ENCODE measurements around the gene FOXO4. TPM values are rescaled to one million over a fixed set of nuclear protein-coding genes. Genes with fewer than 3 reads are reported as not detected.
A peak's percentile ranks its signal among the peaks of the same experiment; 100 is the strongest.

The FOXO4 gene
- total RNA-seq, 4 donors from 2014 or later, result 21.0 to 36.8 (median 28.2) TPM

DNA sequence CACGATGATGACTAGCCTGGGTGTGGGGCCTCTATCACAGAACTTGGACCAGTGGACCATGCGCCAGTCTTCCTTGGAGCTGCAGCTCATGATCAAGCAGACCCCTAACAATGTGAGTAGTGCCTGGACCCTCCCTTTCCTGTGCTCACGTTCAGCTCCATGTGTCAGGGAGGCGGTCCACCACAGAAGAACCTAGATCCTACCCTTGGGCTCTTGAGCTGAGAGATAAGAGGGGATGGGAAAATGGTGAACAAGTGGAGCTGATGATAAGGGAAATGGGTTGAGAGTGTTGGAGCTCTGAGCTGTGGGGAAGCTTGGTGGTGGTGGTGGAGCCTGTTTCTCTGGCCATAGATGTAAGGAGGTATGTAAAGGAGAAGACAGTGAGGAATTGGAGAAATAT, 35.9 kb downstream of the FOXO4 start:
- DNase-seq (ENCODE audit: low spot score in 2 of 2), result no peak

DNA sequence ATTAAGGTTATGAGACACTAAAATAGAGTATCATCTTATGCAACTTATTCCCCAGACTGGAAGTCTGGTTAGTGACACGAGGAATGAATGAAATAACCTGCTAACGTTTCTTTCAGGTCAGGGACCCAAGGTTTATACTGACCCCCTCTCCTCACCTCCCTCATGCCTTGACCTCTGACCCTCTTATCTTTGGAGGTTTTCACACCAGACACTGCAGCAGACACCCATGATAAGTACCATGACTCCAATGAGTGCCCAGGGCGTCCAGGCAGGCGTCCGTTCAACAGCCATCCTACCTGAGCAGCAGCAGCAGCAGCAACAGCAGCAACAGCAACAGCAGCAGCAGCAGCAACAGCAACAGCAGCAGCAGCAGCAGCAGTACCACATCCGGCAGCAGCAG, 44.8 kb downstream of the FOXO4 start:
- no peak for DNase-seq (ENCODE audit: low spot score in 2 of 2)
- peaks cover 9% of the 10 kb centered on the region for H3K4me1 ChIP-seq
- peaks cover 71% of the 10 kb centered on the region for H3K36me3 ChIP-seq
- H3K4me3 ChIP-seq, result no peak overlapping the region
- H3K27me3 ChIP-seq, result no peaks in the 10 kb centered on the region
- TF ChIP-seq POLR2A (IDR thresholded peaks at IDR 0.05) (no peak), EP300 (IDR thresholded peaks at IDR 0.05) (no peak), POLR2AphosphoS5 (IDR thresholded peaks at IDR 0.05) (no peak)
- TF ChIP-seq, protein P1, sequence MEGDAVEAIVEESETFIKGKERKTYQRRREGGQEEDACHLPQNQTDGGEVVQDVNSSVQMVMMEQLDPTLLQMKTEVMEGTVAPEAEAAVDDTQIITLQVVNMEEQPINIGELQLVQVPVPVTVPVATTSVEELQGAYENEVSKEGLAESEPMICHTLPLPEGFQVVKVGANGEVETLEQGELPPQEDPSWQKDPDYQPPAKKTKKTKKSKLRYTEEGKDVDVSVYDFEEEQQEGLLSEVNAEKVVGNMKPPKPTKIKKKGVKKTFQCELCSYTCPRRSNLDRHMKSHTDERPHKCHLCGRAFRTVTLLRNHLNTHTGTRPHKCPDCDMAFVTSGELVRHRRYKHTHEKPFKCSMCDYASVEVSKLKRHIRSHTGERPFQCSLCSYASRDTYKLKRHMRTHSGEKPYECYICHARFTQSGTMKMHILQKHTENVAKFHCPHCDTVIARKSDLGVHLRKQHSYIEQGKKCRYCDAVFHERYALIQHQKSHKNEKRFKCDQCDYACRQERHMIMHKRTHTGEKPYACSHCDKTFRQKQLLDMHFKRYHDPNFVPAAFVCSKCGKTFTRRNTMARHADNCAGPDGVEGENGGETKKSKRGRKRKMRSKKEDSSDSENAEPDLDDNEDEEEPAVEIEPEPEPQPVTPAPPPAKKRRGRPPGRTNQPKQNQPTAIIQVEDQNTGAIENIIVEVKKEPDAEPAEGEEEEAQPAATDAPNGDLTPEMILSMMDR (IDR thresholded peaks at IDR 0.05), result no peak
- no peaks in the 10 kb centered on the region for H3K9me3 ChIP-seq
- WGBS, result 79% methylated on average over 6 of the region's 6 CpGs
- H3K27ac ChIP-seq, result no peak overlapping the region

More for the DNA sequence above, 35.9 kb downstream of the FOXO4 start:
- no peak overlapping the region for H3K4me3 ChIP-seq
- no peaks in the 10 kb centered on the region for H3K27me3 ChIP-seq
- no peak overlapping the region for H3K27ac ChIP-seq
- no peaks in the 10 kb centered on the region for H3K9me3 ChIP-seq
- H3K4me1 ChIP-seq, result no peaks in the 10 kb centered on the region
- TF ChIP-seq, protein P1 (IDR thresholded peaks at IDR 0.05), result no peak
- TF ChIP-seq POLR2AphosphoS5 (IDR thresholded peaks at IDR 0.05), result no peak
- TF ChIP-seq POLR2A (IDR thresholded peaks at IDR 0.05), result no peak
- TF ChIP-seq EP300 (IDR thresholded peaks at IDR 0.05), result no peak
- peaks cover 79% of the 10 kb centered on the region for H3K36me3 ChIP-seq
- 78% methylated on average over 4 of the region's 4 CpGs for WGBS

DNA sequence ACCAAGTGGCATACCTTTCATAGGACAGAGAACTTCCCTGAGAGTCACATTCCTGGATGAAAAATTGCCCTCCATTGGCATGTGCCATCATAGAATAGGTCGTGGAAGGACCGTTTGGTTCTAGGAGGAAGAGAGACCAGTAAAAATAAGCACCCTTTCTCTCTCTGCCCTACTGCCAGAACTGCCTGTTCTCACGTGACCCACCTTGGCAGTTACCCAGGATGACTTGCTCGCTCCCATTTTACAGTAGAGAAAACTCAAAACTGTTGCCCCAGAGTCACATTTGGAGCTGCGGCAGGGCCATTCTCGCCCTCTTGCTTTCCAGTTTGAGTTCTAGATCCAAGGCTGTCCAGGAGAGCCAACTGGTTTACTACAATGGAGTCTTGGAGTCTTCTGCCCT, 47.9 kb downstream of the FOXO4 start:
- no peak overlapping the region for H3K4me3 ChIP-seq
- no peaks in the 10 kb centered on the region for H3K9me3 ChIP-seq
- 59% methylated on average over 6 of the region's 6 CpGs for WGBS
- H3K27ac ChIP-seq, result no peak overlapping the region
- H3K36me3 ChIP-seq, result peaks cover 41% of the 10 kb centered on the region
- H3K4me1 ChIP-seq, result peaks cover 10% of the 10 kb centered on the region
- TF ChIP-seq EP300 (IDR thresholded peaks at IDR 0.05) (no peak), POLR2A (IDR thresholded peaks at IDR 0.05) (no peak), POLR2AphosphoS5 (IDR thresholded peaks at IDR 0.05) (no peak)
- TF ChIP-seq, protein P1 (IDR thresholded peaks at IDR 0.05), result no peak
- DNase-seq (ENCODE audit: low spot score in 2 of 2), result no peak
- H3K27me3 ChIP-seq, result no peaks in the 10 kb centered on the region

DNA sequence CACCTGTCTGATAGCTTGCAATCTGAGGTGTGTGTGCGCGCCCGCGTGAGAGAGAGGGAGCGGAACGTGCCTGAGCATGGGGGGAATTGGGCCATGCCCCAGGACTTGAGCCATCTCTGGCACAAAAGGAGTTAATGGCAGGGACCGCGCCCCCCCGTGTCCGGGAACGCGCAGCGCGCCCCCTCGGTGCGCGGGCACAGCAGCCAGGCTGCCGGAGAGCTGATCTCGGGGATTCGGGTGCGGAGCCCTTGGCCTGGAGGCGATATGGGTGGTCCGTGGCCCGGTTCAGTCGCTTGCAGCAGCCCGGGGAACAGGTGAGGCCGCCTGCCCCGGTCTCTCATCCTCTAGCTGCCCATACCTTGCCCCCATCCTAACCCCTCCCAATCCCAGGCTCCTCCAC, 49.0 kb downstream of the FOXO4 start, which contains the start of gene NLGN3:
NLGN3 (plus strand) TSS at position 191 of the 400 bp plus-strand sequence. CDS start 2,909 bp downstream, outside the sequence.
- Histone ChIP-seq H3K27me3 (no peaks in the 10 kb centered on the region), H3K4me1 (peaks cover 10% of the 10 kb centered on the region), H3K36me3 (peaks cover 31% of the 10 kb centered on the region), H3K4me3 (peak within 1 kb of the TSS; percentile 36), H3K9me3 (no peaks in the 10 kb centered on the region), H3K27ac (no peak within 1 kb of the TSS)
- WGBS, result 46% methylated on average over 16 of the region's 28 CpGs
- TF ChIP-seq POLR2A (IDR thresholded peaks at IDR 0.05) (no peak), POLR2AphosphoS5 (IDR thresholded peaks at IDR 0.05) (no peak), EP300 (IDR thresholded peaks at IDR 0.05) (no peak)
- DNase-seq (ENCODE audit: low spot score in 2 of 2), result no peak

DNA sequence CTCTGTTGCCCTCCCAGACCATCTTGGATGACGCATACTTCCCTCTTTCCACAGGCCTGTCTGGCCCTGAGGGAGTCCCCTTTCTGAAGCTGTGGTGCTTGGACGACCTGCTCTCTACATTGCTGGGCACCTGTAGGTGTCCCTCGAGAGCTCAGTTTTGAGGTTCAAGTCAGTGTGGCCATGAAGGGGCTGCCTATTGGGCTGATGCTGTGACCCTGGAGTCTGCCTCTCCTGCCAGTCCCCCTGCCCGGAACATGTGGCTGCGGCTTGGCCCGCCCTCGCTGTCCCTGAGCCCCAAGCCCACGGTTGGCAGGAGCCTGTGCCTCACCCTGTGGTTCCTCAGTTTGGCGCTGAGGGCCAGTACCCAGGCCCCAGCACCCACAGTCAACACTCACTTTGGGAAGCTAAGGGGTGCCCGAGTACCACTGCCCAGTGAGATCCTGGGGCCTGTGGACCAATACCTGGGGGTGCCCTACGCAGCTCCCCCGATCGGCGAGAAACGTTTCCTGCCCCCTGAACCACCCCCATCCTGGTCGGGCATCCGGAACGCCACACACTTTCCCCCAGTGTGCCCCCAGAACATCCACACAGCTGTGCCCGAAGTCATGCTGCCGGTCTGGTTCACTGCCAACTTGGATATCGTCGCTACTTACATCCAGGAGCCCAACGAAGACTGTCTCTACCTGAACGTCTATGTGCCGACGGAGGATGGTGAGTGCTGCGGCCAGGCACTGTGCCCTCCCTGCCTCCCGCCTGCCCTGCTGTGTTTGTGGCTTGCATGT, 52.0 kb downstream of the FOXO4 start:
- peaks cover 2% of the 10 kb centered on the region for H3K36me3 ChIP-seq
- DNase-seq (ENCODE audit: low spot score in 2 of 2), result no peak
- no peak overlapping the region for H3K27ac ChIP-seq
- peaks cover 10% of the 10 kb centered on the region for H3K4me1 ChIP-seq
- H3K4me3 ChIP-seq, result no peak overlapping the region
- H3K9me3 ChIP-seq, result no peaks in the 10 kb centered on the region
- WGBS, result 85% methylated on average over 20 of the region's 28 CpGs
- TF ChIP-seq POLR2AphosphoS5 (IDR thresholded peaks at IDR 0.05) (no peak), EP300 (IDR thresholded peaks at IDR 0.05) (no peak), POLR2A (IDR thresholded peaks at IDR 0.05) (no peak)
- TF ChIP-seq, protein P1 (IDR thresholded peaks at IDR 0.05), result no peak
- no peaks in the 10 kb centered on the region for H3K27me3 ChIP-seq
